Trophoblast cell (in vitro differentiated cells and primary cell): ENCODE data around the gene SARM1.

ENCODE experiments used
- DNase-seq, 2 donors: peaks; one replicate each; pipeline ENCODE4 v3.0.0-alpha.2; 2016
- H2AFZ ChIP-seq: 2 replicates; pipeline ENCODE4 v1.6.1; 2013; ENCODE audit warnings: low read length, moderate library complexity, mild to moderate bottlenecking; ENCODE audit not compliant: insufficient read depth, poor library complexity
- H2AK5ac ChIP-seq: 2 replicates; pipeline ENCODE4 v1.6.1; 2013; ENCODE audit warnings: mild to moderate bottlenecking, low read length
- H2BK120ac ChIP-seq: 2 replicates; pipeline ENCODE4 v1.6.1; 2013; ENCODE audit warnings: low read length, mild to moderate bottlenecking, moderate library complexity; ENCODE audit not compliant: insufficient read depth, poor library complexity
- H2BK12ac ChIP-seq: 2 replicates; pipeline ENCODE4 v1.6.1; 2013; ENCODE audit warnings: mild to moderate bottlenecking, low read length, moderate library complexity
- H2BK5ac ChIP-seq: 2 replicates; pipeline ENCODE4 v1.6.1; 2013; ENCODE audit warnings: low read length, low read depth, moderate library complexity, mild to moderate bottlenecking; ENCODE audit not compliant: poor library complexity
- H3K14ac ChIP-seq: 2 replicates; pipeline ENCODE4 v1.6.1; 2013; ENCODE audit warnings: mild to moderate bottlenecking, low read length
- H3K18ac ChIP-seq: 2 replicates; pipeline ENCODE4 v1.6.1; 2013; ENCODE audit warnings: mild to moderate bottlenecking, low read length
- H3K23ac ChIP-seq: 2 replicates; pipeline ENCODE4 v1.6.1; 2013; ENCODE audit warnings: low read length
- H3K27ac ChIP-seq: 2 replicates; pipeline ENCODE4 v1.5.1; 2013; ENCODE audit warnings: low read depth, mild to moderate bottlenecking, inconsistent platforms, low read length, moderate library complexity
- H3K27me3 ChIP-seq: 2 replicates; pipeline ENCODE4 v1.6.1; 2013; ENCODE audit warnings: inconsistent platforms, mild to moderate bottlenecking, low read length, moderate library complexity; ENCODE audit not compliant: insufficient read depth
- H3K36me3 ChIP-seq, 2 experiments: 1 replicate in 1 of 2; 2 replicates in 1 of 2; pipeline ENCODE4 v1.6.1; 2013; ENCODE audit warnings: low read length in 2 of 2, mild to moderate bottlenecking in 2 of 2, moderate library complexity in 1 of 2; ENCODE audit not compliant: insufficient read depth in 2 of 2, control insufficient read depth in 1 of 2
- H3K4ac ChIP-seq: 2 replicates; pipeline ENCODE4 v1.6.1; 2013; ENCODE audit warnings: low read depth, mild to moderate bottlenecking, low read length, moderate library complexity
- H3K4me1 ChIP-seq, 2 experiments: 1 replicate in 1 of 2; 2 replicates in 1 of 2; pipeline ENCODE4 v1.6.1; 2013; ENCODE audit warnings: low read length in 2 of 2, mild to moderate bottlenecking in 2 of 2, moderate library complexity in 1 of 2; ENCODE audit not compliant: insufficient read depth in 2 of 2, control insufficient read depth in 1 of 2
- H3K4me2 ChIP-seq: 2 replicates; pipeline ENCODE4 v1.6.1; 2013; ENCODE audit warnings: inconsistent platforms, mild to moderate bottlenecking, low read length, moderate library complexity
- H3K4me3 ChIP-seq: 2 replicates; pipeline ENCODE4 v1.5.1; 2013; ENCODE audit warnings: mild to moderate bottlenecking, low read depth, low read length, inconsistent platforms
- H3K79me1 ChIP-seq: one replicate; pipeline ENCODE4 v1.6.1; 2013; ENCODE audit warnings: low read length
- H3K79me2 ChIP-seq: 2 replicates; pipeline ENCODE4 v1.6.1; 2013; ENCODE audit warnings: low read length, mild to moderate bottlenecking; ENCODE audit not compliant: control insufficient read depth, insufficient read depth, poor library complexity
- H3K9ac ChIP-seq: 2 replicates; pipeline ENCODE4 v1.6.1; 2013; ENCODE audit warnings: mild to moderate bottlenecking, low read length
- H3K9me3 ChIP-seq: 2 replicates; pipeline ENCODE4 v1.6.1; 2013; ENCODE audit warnings: low read depth, mild to moderate bottlenecking, control low read depth, inconsistent platforms, low read length; ENCODE audit not compliant: insufficient read depth
- H4K12ac ChIP-seq: 2 replicates; pipeline ENCODE4 v1.6.1; 2013; ENCODE audit warnings: low read depth, mild to moderate bottlenecking, low read length, moderate library complexity
- H4K8ac ChIP-seq: 2 replicates; pipeline ENCODE4 v1.6.1; 2013; ENCODE audit warnings: low read depth, mild to moderate bottlenecking, low read length, moderate library complexity
- H4K91ac ChIP-seq: one replicate; pipeline ENCODE4 v1.6.1; 2013; ENCODE audit warnings: low read depth, mild to moderate bottlenecking, low read length, moderate library complexity
- WGBS: extraction: QIAGEN DNeasy Blood & Tissue Kit; methylation state at CpG from one replicate; pipeline ENCODE4 v1.1.7; 2013; ENCODE audit warnings: missing lambda C conversion rate; ENCODE audit not compliant: insufficient read length, insufficient coverage; ENCODE audit errors: extremely low coverage; 5-methylcytosine and 5-hydroxymethylcytosine counted together

SARM1 gene

DNA sequence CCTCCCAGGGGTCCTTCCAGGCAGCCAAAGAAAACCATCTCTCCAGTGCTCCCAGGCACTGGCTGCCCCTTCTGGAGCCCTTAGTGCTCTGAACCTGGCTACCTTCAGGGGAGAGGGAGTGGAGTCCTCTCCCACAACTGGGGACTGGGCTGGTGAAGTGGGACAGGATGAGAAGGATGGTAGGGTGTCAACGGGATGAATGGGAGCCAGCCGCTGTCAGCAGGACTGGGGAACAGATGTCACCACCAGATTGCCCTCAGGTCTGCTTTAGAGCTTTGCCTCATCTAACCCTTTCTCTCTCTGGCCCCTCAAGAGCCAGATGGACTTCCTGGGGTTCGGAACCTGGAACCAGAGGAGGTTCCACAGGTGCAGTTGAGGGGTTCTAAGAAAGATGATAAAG, 6.0 kb upstream of the SARM1 start:
- no peak overlapping the region for H3K4ac ChIP-seq
- no peak overlapping the region for H4K8ac ChIP-seq
- H3K79me2 ChIP-seq: no peaks in the 10 kb centered on the region
- no peak overlapping the region for H3K23ac ChIP-seq
- no peaks in the 10 kb centered on the region for H3K27me3 ChIP-seq
- no peak overlapping the region for H3K27ac ChIP-seq
- no peak overlapping the region for H2BK5ac ChIP-seq
- WGBS: no CpG with 5 or more reads among the region's 3 CpGs
- H3K9me3 ChIP-seq: no peaks in the 10 kb centered on the region
- no peak for DNase-seq
- no peak overlapping the region for H3K4me3 ChIP-seq
- no peak overlapping the region for H2BK12ac ChIP-seq
- no peaks in the 10 kb centered on the region for H3K79me1 ChIP-seq
- no peak overlapping the region for H2AFZ ChIP-seq
- H3K36me3 ChIP-seq: peaks cover 17 to 36% of the 10 kb centered on the region in 2 experiments
- no peak overlapping the region for H3K4me2 ChIP-seq
- no peak overlapping the region for H3K9ac ChIP-seq
- H2BK120ac ChIP-seq: no peak overlapping the region
- H3K18ac ChIP-seq: no peak overlapping the region
- no peak overlapping the region for H3K14ac ChIP-seq
- H2AK5ac ChIP-seq: no peak overlapping the region
- H4K91ac ChIP-seq: no peak overlapping the region
- H3K4me1 ChIP-seq: peaks cover 6 to 9% of the 10 kb centered on the region in 2 experiments
- no peak overlapping the region for H4K12ac ChIP-seq

DNA sequence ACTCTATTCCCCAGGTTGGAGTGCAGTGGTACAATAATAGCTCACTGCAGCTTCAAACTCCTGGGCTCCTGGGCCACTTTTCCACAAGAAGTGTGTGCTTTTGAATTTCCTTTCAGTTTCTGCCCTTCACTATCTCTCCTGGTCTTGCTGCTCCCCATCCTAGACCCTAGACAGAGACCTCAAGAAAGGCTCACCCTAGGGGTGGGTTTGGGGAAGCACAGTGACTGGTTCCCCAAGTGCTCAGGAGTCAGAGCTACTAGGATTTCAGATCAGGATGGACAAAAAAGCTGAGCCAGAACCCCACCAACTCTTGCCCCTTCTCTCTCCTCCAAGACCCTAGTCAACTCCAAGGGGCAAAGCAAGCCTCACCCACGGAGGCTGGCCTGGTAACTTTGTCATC, 4.9 kb upstream of the SARM1 start:
- no peak for DNase-seq
- H4K91ac ChIP-seq: no peak overlapping the region
- no peak overlapping the region for H3K27ac ChIP-seq
- H3K4me2 ChIP-seq: no peak overlapping the region
- H3K9ac ChIP-seq: no peak overlapping the region
- no peak overlapping the region for H3K4me3 ChIP-seq
- peaks cover 1% of the 10 kb centered on the region for H3K27me3 ChIP-seq
- no CpG with 5 or more reads among the region's 1 CpG for WGBS
- H4K12ac ChIP-seq: no peak overlapping the region
- H2BK120ac ChIP-seq: no peak overlapping the region
- no peak overlapping the region for H2AK5ac ChIP-seq
- H3K23ac ChIP-seq: no peak overlapping the region
- H4K8ac ChIP-seq: no peak overlapping the region
- H3K4ac ChIP-seq: no peak overlapping the region
- no peaks in the 10 kb centered on the region for H3K79me1 ChIP-seq
- H3K18ac ChIP-seq: no peak overlapping the region
- no peak overlapping the region for H2BK12ac ChIP-seq
- no peak overlapping the region for H2AFZ ChIP-seq
- H3K36me3 ChIP-seq: peaks cover 10 to 25% of the 10 kb centered on the region in 2 experiments
- H3K4me1 ChIP-seq: peaks cover 10 to 15% of the 10 kb centered on the region in 2 experiments
- H3K79me2 ChIP-seq: no peaks in the 10 kb centered on the region
- H3K9me3 ChIP-seq: no peaks in the 10 kb centered on the region
- H2BK5ac ChIP-seq: no peak overlapping the region
- H3K14ac ChIP-seq: no peak overlapping the region

DNA sequence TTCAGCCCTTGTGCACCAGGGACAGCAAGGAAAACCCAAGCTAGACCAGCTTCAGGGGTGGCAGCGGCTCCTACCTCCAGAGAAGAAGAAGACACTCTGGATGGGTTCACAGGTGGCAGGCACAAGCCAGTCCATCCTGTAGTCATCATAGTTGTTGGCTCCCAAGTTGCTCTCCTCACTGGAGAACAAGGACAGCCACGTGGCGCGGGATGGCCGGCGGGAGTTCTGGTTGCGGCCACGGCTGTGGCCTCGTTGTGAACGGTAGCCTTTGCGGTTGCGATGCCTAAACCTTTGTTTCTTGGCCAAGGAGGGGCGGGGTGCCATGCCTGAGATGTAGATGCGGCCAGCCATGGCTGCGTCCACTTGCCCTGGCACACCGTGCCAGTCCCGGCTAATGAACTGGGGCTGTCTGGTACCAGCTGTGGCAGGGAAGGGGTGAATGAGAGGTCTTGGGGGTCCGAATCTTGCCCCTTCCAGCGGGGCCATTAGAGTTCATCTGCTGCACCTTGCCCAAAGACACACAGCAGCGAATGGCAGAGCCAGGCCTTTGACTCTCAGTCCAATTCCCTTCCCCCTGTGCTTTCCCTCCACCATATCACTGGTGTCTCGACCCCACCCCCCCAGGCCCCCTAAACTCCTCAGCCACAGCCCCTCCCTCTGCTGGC, 3.7 kb upstream of the SARM1 start:
- Histone ChIP-seq H2BK120ac (no peak overlapping the region), H3K79me2 (no peaks in the 10 kb centered on the region), H3K23ac (no peak overlapping the region), H4K12ac (no peak overlapping the region), H3K4me1 (peaks cover 16 to 22% of the 10 kb centered on the region in 2 experiments), H3K9me3 (no peaks in the 10 kb centered on the region), H3K79me1 (no peaks in the 10 kb centered on the region), H2BK12ac (no peak overlapping the region), H3K18ac (no peak overlapping the region), H2AK5ac (no peak overlapping the region), H2AFZ (no peak overlapping the region), H2BK5ac (no peak overlapping the region), H3K9ac (no peak overlapping the region), H4K8ac (no peak overlapping the region), H3K4me2 (no peak overlapping the region), H3K27ac (no peak overlapping the region), H3K14ac (no peak overlapping the region), H3K27me3 (peaks cover 13% of the 10 kb centered on the region), H3K4me3 (no peak overlapping the region), H4K91ac (no peak overlapping the region), H3K4ac (no peak overlapping the region), H3K36me3 (peaks cover 6 to 20% of the 10 kb centered on the region in 2 experiments)
- no peak for DNase-seq
- no CpG with 5 or more reads among the region's 21 CpGs for WGBS

DNA sequence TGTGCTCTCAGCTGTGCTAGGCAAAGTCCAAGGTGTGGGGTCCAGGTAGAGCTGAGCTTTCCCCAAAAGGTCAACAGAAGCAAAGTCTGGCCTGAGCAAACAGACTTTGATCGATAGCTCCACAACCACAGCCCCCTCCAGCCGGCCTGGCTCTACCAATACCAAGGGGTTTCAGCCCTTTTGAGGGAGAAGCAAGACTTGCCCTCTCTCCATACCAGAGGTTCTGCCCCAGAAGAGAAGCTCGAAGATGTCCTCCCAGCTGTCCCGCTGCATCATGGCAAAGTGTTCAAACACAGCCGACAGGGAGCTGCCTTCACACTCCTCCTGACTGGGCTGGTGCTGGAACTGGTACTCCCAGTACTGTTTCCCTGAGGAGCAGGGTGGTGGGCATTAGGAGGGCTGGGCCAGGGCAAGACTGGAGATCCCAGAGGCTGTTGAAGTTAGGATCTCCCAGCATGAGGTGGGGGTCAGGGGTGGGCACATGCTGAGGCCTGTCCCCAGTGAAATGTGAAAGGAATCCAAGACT, 3.1 kb upstream of the SARM1 start:
- Histone ChIP-seq H3K4me2 (no peak overlapping the region), H4K91ac (no peak overlapping the region), H3K27ac (no peak overlapping the region), H3K79me1 (no peaks in the 10 kb centered on the region), H2BK5ac (no peak overlapping the region), H3K9ac (no peak overlapping the region), H2BK12ac (no peak overlapping the region), H3K9me3 (no peaks in the 10 kb centered on the region), H2BK120ac (no peak overlapping the region), H2AFZ (no peak overlapping the region), H4K12ac (no peak overlapping the region), H2AK5ac (no peak overlapping the region), H3K4me1 (peaks cover 16 to 22% of the 10 kb centered on the region in 2 experiments), H3K79me2 (no peaks in the 10 kb centered on the region), H3K4ac (no peak overlapping the region), H3K18ac (no peak overlapping the region), H3K23ac (no peak overlapping the region), H3K14ac (no peak overlapping the region), H3K27me3 (peaks cover 19% of the 10 kb centered on the region), H3K36me3 (peaks cover 6 to 16% of the 10 kb centered on the region in 2 experiments), H3K4me3 (no peak overlapping the region), H4K8ac (no peak overlapping the region)
- no CpG with 5 or more reads among the region's 5 CpGs for WGBS
- no peak for DNase-seq
